Lung (tissue), 12 donors: ENCODE data around the gene KIF26B. TPM values are rescaled to one million over a fixed set of nuclear protein-coding genes. Genes with fewer than 3 reads are reported as not detected.

ENCODE experiments used
- ATAC-seq: fragments of 200-7000 bp; cut with Tn5 transposase; one replicate; pipeline ENCODE4 v1.9.1; 2020; ENCODE audit warnings: moderate number of reproducible peaks; ENCODE audit not compliant: insufficient read depth, low FRiP score
- DNase-seq, 3 donors: peaks; one replicate each; pipeline ENCODE4 v3.0.0-alpha.2; 2013 to 2017
- H3K27ac ChIP-seq, 2 donors: one replicate each; pipeline ENCODE4 v1.5.1; 2013; ENCODE audit warnings: mild to moderate bottlenecking in 2 of 2, moderate library complexity in 2 of 2, control low read depth in 1 of 2, inconsistent platforms in 1 of 2, low read depth in 1 of 2, low read length in 1 of 2
- H3K27me3 ChIP-seq, 3 donors: one replicate each; pipeline ENCODE4 v1.5.1; 2013; ENCODE audit warnings: low read length in 2 of 3; ENCODE audit not compliant: control insufficient read depth in 3 of 3, insufficient read depth in 3 of 3
- H3K36me3 ChIP-seq, 4 donors: one replicate each; pipeline ENCODE4 v1.5.1; 2013; ENCODE audit warnings: low read length in 4 of 4, mild to moderate bottlenecking in 1 of 4, moderate library complexity in 1 of 4; ENCODE audit not compliant: control insufficient read depth in 4 of 4, insufficient read depth in 4 of 4
- H3K4me1 ChIP-seq, 5 donors: one replicate each; pipeline ENCODE4 v1.5.1; 2013; ENCODE audit warnings: low read length in 5 of 5, mild to moderate bottlenecking in 2 of 5, moderate library complexity in 1 of 5; ENCODE audit not compliant: control insufficient read depth in 5 of 5, insufficient read depth in 5 of 5
- H3K4me3 ChIP-seq: one replicate; pipeline ENCODE4 v1.5.1; 2013; ENCODE audit warnings: mild to moderate bottlenecking, control low read depth, moderate library complexity
- H3K9ac ChIP-seq, 2 donors: one replicate each; pipeline ENCODE4 v1.5.1; 2013; ENCODE audit warnings: low read length in 2 of 2, control low read depth in 1 of 2; ENCODE audit not compliant: insufficient read depth in 1 of 2
- H3K9me3 ChIP-seq, 4 donors: one replicate each; pipeline ENCODE4 v1.5.1; 2013; ENCODE audit warnings: low read length in 3 of 4, mild to moderate bottlenecking in 1 of 4, moderate library complexity in 1 of 4; ENCODE audit not compliant: control insufficient read depth in 4 of 4, insufficient read depth in 3 of 4
- CTCF ChIP-seq: IDR thresholded peaks from 2 replicates; pipeline ENCODE4 v1.5.1; 2012; ENCODE audit warnings: mild to moderate bottlenecking; ENCODE audit errors: control extremely low read depth, extremely low read depth
- WGBS, 2 donors: extraction: QIAGEN DNeasy Blood & Tissue Kit; methylation state at CpG; one replicate each; pipeline ENCODE4 v1.1.7; 2013; 5-methylcytosine and 5-hydroxymethylcytosine counted together
- polyA plus RNA-seq, 2 donors: library from polyadenylated mRNA; stranded (reverse); fragments of 200-250 nt; gene quantifications; one replicate each; pipeline ENCODE4 v1.2.1, GENCODE V29; 2013
- total RNA-seq, 2 donors: library from RNA; depleted of rRNA in 1 of 2; stranded (reverse); fragments of >200 nt in 1 of 2; gene quantifications; one replicate each; pipeline ENCODE4 v1.2.1, GENCODE V29; 2014 to 2021
- donor health status: control.
- donor health status: control.
- donor health status: Bipolar disorder and iron deficiency.
- donor health status: healthy.
- donor health status: DM: yes; HTN: yes; CAD: no.

Gene KIF26B
- total and polyA plus RNA-seq, 4 donors = 0.61 to 6.7 (median 2.2) TPM

- DNase-seq (no peak), ATAC-seq (no peak)
- Histone ChIP-seq H3K9ac (no peak overlapping the region), H3K9me3 (no peaks in the 10 kb centered on the region), H3K36me3 (peaks cover 0 to under 1% (median 0%) of the 10 kb centered on the region in 4 donors), H3K27ac (no peak overlapping the region), H3K27me3 (no peaks in the 10 kb centered on the region), H3K4me3 (no peak overlapping the region), H3K4me1 (no peaks in the 10 kb centered on the region)
- WGBS, 2 donors = 90 to 92% methylated on average over 7 of the region's 7 CpGs
- TF ChIP-seq CTCF = no peak
Measured at GRCh38 chr1:245118066-245118465, 36.7 kb upstream of the KIF26B start.

- DNase-seq (no peak), ATAC-seq (no peak)
- Histone ChIP-seq H3K27me3 (no peaks in the 10 kb centered on the region), H3K4me3 (no peak overlapping the region), H3K9me3 (no peaks in the 10 kb centered on the region), H3K4me1 (no peaks in the 10 kb centered on the region), H3K9ac (no peak overlapping the region), H3K36me3 (peaks cover 0 to 3% (median 0%) of the 10 kb centered on the region in 4 donors), H3K27ac (no peak overlapping the region)
- 95 to 98% methylated on average over 2 of the region's 2 CpGs for WGBS, 2 donors
- TF ChIP-seq CTCF = no peak
Measured at GRCh38 chr1:245118806-245119205, 36.0 kb upstream of the KIF26B start.

GRCh38 chr1:245121523-245121922, 33.3 kb upstream of the KIF26B start:
- TF ChIP-seq CTCF = no peak
- 89 to 96% methylated on average over 7 of the region's 7 CpGs for WGBS, 2 donors
- peaks cover 0 to 3% (median 3%) of the 10 kb centered on the region in 4 donors for H3K36me3 ChIP-seq
- H3K9me3 ChIP-seq = no peaks in the 10 kb centered on the region
- H3K9ac ChIP-seq = no peak overlapping the region
- H3K27ac ChIP-seq = no peak overlapping the region
- no peak for ATAC-seq
- no peaks in the 10 kb centered on the region for H3K27me3 ChIP-seq
- H3K4me1 ChIP-seq = no peaks in the 10 kb centered on the region
- no peak overlapping the region for H3K4me3 ChIP-seq
- no peak for DNase-seq

GRCh38 chr1:245124241-245124640, 30.5 kb upstream of the KIF26B start:
- H3K27ac ChIP-seq = no peak overlapping the region
- H3K36me3 ChIP-seq = peaks cover 0 to 3% (median 3%) of the 10 kb centered on the region in 4 donors
- peaks cover 0 to 2% (median 0%) of the 10 kb centered on the region in 3 donors for H3K27me3 ChIP-seq
- no peak for TF ChIP-seq CTCF
- H3K9me3 ChIP-seq = no peaks in the 10 kb centered on the region
- DNase-seq (no peak), ATAC-seq (no peak)
- H3K9ac ChIP-seq = no peak overlapping the region
- 94 to 97% methylated on average over 6 of the region's 6 CpGs for WGBS, 2 donors
- peaks cover 0 to 1% (median 0%) of the 10 kb centered on the region in 5 donors for H3K4me1 ChIP-seq
- no peak overlapping the region for H3K4me3 ChIP-seq
